GM10847 (cell line): ENCODE measurements around the gene USH2A.

Experiments
- POLR2A ChIP-seq: IDR thresholded peaks from 2 replicates; pipeline ENCODE4 v1.6.1; 2011; ENCODE audit not compliant: insufficient read length; ENCODE audit errors: extremely low read depth

Gene USH2A

GRCh38 chr1:215718575-215719287 lies 704.5 kb downstream of the USH2A start:
- TF ChIP-seq POLR2A: no peak

- no peak for TF ChIP-seq POLR2A
These were observed 705.4 kb downstream of the USH2A start for GRCh38 chr1:215717677-215718426.

- no peak for TF ChIP-seq POLR2A
These were observed 712.4 kb downstream of the USH2A start for GRCh38 chr1:215710899-215711225.

GRCh38 chr1:215710036-215710898 lies 713.0 kb downstream of the USH2A start:
- no peak for TF ChIP-seq POLR2A

GRCh38 chr1:215704089-215704860 lies 719.0 kb downstream of the USH2A start:
- TF ChIP-seq POLR2A: no peak

GRCh38 chr1:215682232-215682631 lies 741.0 kb downstream of the USH2A start:
- no peak for TF ChIP-seq POLR2A

GRCh38 chr1:215681041-215681440 lies 742.2 kb downstream of the USH2A start:
- no peak for TF ChIP-seq POLR2A

- no peak for TF ChIP-seq POLR2A
These were observed 744.0 kb downstream of the USH2A start for GRCh38 chr1:215679231-215679630.

- no peak for TF ChIP-seq POLR2A
These were observed 746.1 kb downstream of the USH2A start for GRCh38 chr1:215677112-215677511.

GRCh38 chr1:215673943-215674342 lies 749.3 kb downstream of the USH2A start:
- no peak for TF ChIP-seq POLR2A

GRCh38 chr1:215672482-215672881 lies 750.8 kb downstream of the USH2A start:
- TF ChIP-seq POLR2A: no peak

GRCh38 chr1:215669806-215670491 lies 753.3 kb downstream of the USH2A start:
- no peak for TF ChIP-seq POLR2A

GRCh38 chr1:215667761-215668160 lies 755.5 kb downstream of the USH2A start:
- no peak for TF ChIP-seq POLR2A

- TF ChIP-seq POLR2A: no peak
These were observed 758.0 kb downstream of the USH2A start for GRCh38 chr1:215665215-215665614.

- TF ChIP-seq POLR2A: no peak
These were observed 762.2 kb downstream of the USH2A start for GRCh38 chr1:215661033-215661432.

GRCh38 chr1:215660259-215660658 lies 763.0 kb downstream of the USH2A start:
- TF ChIP-seq POLR2A: no peak
